K562 (cell line): Measurements from ENCODE around the gene CDCP1. TPM values are rescaled to one million over a fixed set of nuclear protein-coding genes. Genes with fewer than 3 reads are reported as not detected.

Source experiments
- DMBX1 ChIP-seq: fragments of 250-450 bp; sonication (Bioruptor Pico); IDR thresholded peaks from 2 replicates; pipeline ENCODE4 v1.8.0; 2022; ENCODE audit warnings: inconsistent platforms, mild to moderate bottlenecking, moderate library complexity, borderline replicate concordance
- FIP1L1 ChIP-seq: fragments of 200-400 bp; formaldehyde crosslinking; IDR thresholded peaks from 2 replicates; pipeline ENCODE4 v1.6.1; 2018; ENCODE audit warnings: mild to moderate bottlenecking, low read depth, low read length; ENCODE audit not compliant: poor library complexity, severe bottlenecking
- GABPB2 ChIP-seq: fragments of 250-450 bp; sonication (Bioruptor Pico); conservative IDR thresholded peaks from 2 replicates; pipeline ENCODE4 v1.5.1; 2021; ENCODE audit warnings: mild to moderate bottlenecking
- GTF2A2 ChIP-seq: IDR thresholded peaks from 2 replicates; pipeline ENCODE4 v1.6.1; 2016; ENCODE audit warnings: mild to moderate bottlenecking, missing genetic modification characterization, missing compliant biosample characterization
- MEF2A ChIP-seq: IDR thresholded peaks from 2 replicates; pipeline ENCODE4 v1.6.1; 2011; ENCODE audit warnings: low read depth, mild to moderate bottlenecking, low read length, moderate library complexity; ENCODE audit not compliant: control insufficient read depth
- NR2C2 ChIP-seq, 2 experiments: fragments of 200-800 bp in 1 of 2; sonication (Bioruptor generic) in 1 of 2; sonication (generic) in 1 of 2; formaldehyde crosslinking in 1 of 2; IDR thresholded peaks; 2 replicates each; pipeline versions ENCODE4 v1.6.1 to v1.8.0; 2016 to 2022; ENCODE audit warnings: mild to moderate bottlenecking in 1 of 2, missing compliant biosample characterization in 1 of 2, missing genetic modification characterization in 1 of 2, missing genetic modification reagents in 1 of 2
- POLR2AphosphoS5 ChIP-seq: IDR thresholded peaks from 2 replicates; pipeline ENCODE4 v1.6.1; 2011; ENCODE audit warnings: mild to moderate bottlenecking, low read depth, low read length, moderate library complexity; ENCODE audit not compliant: control insufficient read depth, insufficient read depth
- RNF2 ChIP-seq: sonication (generic); IDR thresholded peaks from 2 replicates; pipeline ENCODE4 v1.6.1; 2016
- SAFB2 ChIP-seq: fragments of 200-400 bp; formaldehyde crosslinking; IDR thresholded peaks from 2 replicates; pipeline ENCODE4 v1.6.1; 2018; ENCODE audit warnings: borderline replicate concordance, low read length, low read depth, moderate library complexity; ENCODE audit not compliant: severe bottlenecking
- TCFL5 ChIP-seq: fragments of 250-450 bp; sonication (Bioruptor Pico); conservative IDR thresholded peaks from 2 replicates; pipeline ENCODE4 v1.6.1; 2021; ENCODE audit warnings: mild to moderate bottlenecking, moderate library complexity, matching md5 sums
- ZBTB17 ChIP-seq: fragments of 450-650 bp; formaldehyde crosslinking; IDR thresholded peaks from 2 replicates; pipeline ENCODE4 v1.4.0; 2020; ENCODE audit warnings: mild to moderate bottlenecking
- ZNF174 ChIP-seq: fragments of 250-450 bp; sonication (Bioruptor Pico); IDR thresholded peaks from 2 replicates; pipeline ENCODE4 v1.4.0; 2020; ENCODE audit warnings: mild to moderate bottlenecking
- ZNF311 ChIP-seq: fragments of 250-450 bp; sonication (Bioruptor Pico); IDR thresholded peaks from 2 replicates; pipeline ENCODE4 v1.4.0; 2020; ENCODE audit warnings: mild to moderate bottlenecking, moderate library complexity
- ZNF347 ChIP-seq: fragments of 450-650 bp; formaldehyde crosslinking; IDR thresholded peaks from 2 replicates; pipeline ENCODE4 v1.4.0; 2020; ENCODE audit warnings: low read depth, mild to moderate bottlenecking, moderate library complexity
- ZNF354B ChIP-seq: fragments of 250-450 bp; sonication (Bioruptor Pico); IDR thresholded peaks from 2 replicates; pipeline ENCODE4 v1.4.0; 2020
- polyA plus RNA-seq, 8 experiments: library from polyadenylated mRNA; depleted of rRNA in 4 of 8; stranded (reverse) in 5 of 8; unstranded in 3 of 8; fragments of >200 nt; fragmentation: Nextera tagmentation in 2 of 8; fragmentation: Illumina TruSeq in 1 of 8; extraction: Ambion mirVana in 2 of 8; extraction: Trizol in 1 of 8; gene quantifications; 2 replicates each; pipeline versions ENCODE4 v1.2.1 to v1.2.3, GENCODE V29; 2011 to 2014; ENCODE audit warnings: inconsistent platforms in 1 of 8, missing spikeins in 1 of 8
- total RNA-seq, 7 experiments: library from RNA; depleted of rRNA in 6 of 7; stranded (reverse); fragments of >200 nt in 6 of 7; fragmentation: Illumina TruSeq in 2 of 7; extraction: Trizol in 2 of 7; gene quantifications; 2 replicates each; pipeline versions ENCODE4 v1.2.1 to v1.2.3, GENCODE V29; 2011 to 2021; ENCODE audit warnings: low replicate concordance in 1 of 7
- TF ChIP-seq, protein P1 (sequence below), 2 experiments: fragments of 450-650 bp in 1 of 2; IDR thresholded peaks; 2 replicates each; pipeline ENCODE4 v1.6.1; 2011 to 2017; ENCODE audit warnings: low read depth in 2 of 2, antibody characterized with exemption in 1 of 2, borderline replicate concordance in 1 of 2, low read length in 1 of 2, mild to moderate bottlenecking in 1 of 2, mixed read lengths in 1 of 2; ENCODE audit not compliant: control insufficient read depth in 1 of 2
- TF ChIP-seq, protein P2 (sequence below): sonication (generic); formaldehyde crosslinking; IDR thresholded peaks from 2 replicates; pipeline ENCODE4 v1.8.0; 2022; ENCODE audit warnings: mild to moderate bottlenecking, low read depth, missing genetic modification reagents
- TF ChIP-seq, protein P3 (sequence below): sonication (generic); formaldehyde crosslinking; IDR thresholded peaks from 2 replicates; pipeline ENCODE4 v1.8.0; 2022; ENCODE audit warnings: mild to moderate bottlenecking, missing genetic modification reagents

CDCP1 gene
- total and polyA plus RNA-seq, 9 of the 15 experiments (the other 6 are each of a cell fraction or from before 2014, with no cell fraction given) = 3.9 to 16.4 (median 5.2) TPM

DNA sequence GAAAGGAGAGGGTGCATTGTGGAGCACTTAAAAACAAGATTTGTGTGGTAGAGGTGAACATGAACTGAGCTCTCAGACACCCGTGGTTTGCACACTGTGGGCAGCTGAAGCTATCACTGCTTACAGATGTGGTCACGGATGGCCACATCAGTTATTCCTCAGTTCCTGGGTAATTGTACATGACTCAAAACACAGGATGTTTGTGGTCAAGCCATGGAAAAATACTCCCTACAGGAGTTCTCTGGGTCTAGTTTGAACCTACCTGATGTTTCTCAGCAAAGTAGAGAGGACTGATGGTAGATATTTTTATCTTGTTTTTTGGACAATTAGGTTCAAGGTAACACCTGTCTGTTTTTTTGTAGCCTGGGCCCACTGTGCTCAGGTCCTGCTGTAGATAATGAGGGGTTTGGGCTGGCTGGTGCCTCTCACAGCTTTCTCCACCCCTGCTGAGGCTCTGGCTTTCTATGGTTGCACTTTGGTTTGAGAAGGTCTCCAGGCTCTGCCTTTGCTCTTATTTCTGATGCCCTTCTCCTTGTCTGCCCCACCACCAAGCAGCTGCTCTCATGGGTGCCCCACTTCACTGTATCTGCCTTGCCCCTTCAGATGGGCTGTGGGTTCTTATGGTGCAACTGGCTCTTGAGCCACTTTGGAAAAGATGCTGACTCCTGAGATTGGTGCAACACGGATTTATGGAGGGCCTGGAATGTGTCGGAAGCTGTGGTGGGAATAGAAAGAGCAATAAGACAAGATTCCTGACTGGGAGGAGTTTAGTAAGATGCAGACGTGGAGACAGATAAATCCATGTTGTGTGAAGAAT is 40.1 kb downstream of the CDCP1 start (continued):
- TF ChIP-seq, protein P1, sequence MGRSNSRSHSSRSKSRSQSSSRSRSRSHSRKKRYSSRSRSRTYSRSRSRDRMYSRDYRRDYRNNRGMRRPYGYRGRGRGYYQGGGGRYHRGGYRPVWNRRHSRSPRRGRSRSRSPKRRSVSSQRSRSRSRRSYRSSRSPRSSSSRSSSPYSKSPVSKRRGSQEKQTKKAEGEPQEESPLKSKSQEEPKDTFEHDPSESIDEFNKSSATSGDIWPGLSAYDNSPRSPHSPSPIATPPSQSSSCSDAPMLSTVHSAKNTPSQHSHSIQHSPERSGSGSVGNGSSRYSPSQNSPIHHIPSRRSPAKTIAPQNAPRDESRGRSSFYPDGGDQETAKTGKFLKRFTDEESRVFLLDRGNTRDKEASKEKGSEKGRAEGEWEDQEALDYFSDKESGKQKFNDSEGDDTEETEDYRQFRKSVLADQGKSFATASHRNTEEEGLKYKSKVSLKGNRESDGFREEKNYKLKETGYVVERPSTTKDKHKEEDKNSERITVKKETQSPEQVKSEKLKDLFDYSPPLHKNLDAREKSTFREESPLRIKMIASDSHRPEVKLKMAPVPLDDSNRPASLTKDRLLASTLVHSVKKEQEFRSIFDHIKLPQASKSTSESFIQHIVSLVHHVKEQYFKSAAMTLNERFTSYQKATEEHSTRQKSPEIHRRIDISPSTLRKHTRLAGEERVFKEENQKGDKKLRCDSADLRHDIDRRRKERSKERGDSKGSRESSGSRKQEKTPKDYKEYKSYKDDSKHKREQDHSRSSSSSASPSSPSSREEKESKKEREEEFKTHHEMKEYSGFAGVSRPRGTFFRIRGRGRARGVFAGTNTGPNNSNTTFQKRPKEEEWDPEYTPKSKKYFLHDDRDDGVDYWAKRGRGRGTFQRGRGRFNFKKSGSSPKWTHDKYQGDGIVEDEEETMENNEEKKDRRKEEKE (IDR thresholded peaks at IDR 0.05; ENCODE audit: borderline replicate concordance in 1 of 2, control insufficient read depth in 1 of 2, low read depth in 2 of 2, low read length in 1 of 2) = no peak
- TF ChIP-seq DMBX1 (CRISPR knock-in tag) = peak; percentile 98
- peak; percentile 76 for TF ChIP-seq TCFL5 (CRISPR knock-in tag)
- peak; percentile 32; the same call in 1 of the 2 replicates for TF ChIP-seq ZNF354B (CRISPR knock-in tag)
- TF ChIP-seq ZNF347 (CRISPR knock-in tag) = peak; percentile 71; the same call in 1 of the 2 replicates
- TF ChIP-seq NR2C2 (CRISPR knock-in tag; IDR thresholded peaks at IDR 0.05) = no peak
- TF ChIP-seq NR2C2 (tag; IDR thresholded peaks at IDR 0.05) = peak; percentile 72; the same call in 1 of the 2 replicates
- TF ChIP-seq, protein P2, sequence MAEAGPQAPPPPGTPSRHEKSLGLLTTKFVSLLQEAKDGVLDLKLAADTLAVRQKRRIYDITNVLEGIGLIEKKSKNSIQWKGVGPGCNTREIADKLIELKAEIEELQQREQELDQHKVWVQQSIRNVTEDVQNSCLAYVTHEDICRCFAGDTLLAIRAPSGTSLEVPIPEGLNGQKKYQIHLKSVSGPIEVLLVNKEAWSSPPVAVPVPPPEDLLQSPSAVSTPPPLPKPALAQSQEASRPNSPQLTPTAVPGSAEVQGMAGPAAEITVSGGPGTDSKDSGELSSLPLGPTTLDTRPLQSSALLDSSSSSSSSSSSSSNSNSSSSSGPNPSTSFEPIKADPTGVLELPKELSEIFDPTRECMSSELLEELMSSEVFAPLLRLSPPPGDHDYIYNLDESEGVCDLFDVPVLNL (CRISPR knock-in tag) = no peak
- peak; percentile 91 for TF ChIP-seq ZBTB17 (CRISPR knock-in tag)
- peak; percentile 98 for TF ChIP-seq ZNF311 (CRISPR knock-in tag)
- no peak for TF ChIP-seq SAFB2
- TF ChIP-seq RNF2 = peak; percentile 90; the same call in 1 of the 2 replicates
- TF ChIP-seq MEF2A = no peak
- peak; percentile 87 for TF ChIP-seq GTF2A2 (tag)
- TF ChIP-seq GABPB2 (CRISPR knock-in tag) = no peak
- TF ChIP-seq, protein P3, sequence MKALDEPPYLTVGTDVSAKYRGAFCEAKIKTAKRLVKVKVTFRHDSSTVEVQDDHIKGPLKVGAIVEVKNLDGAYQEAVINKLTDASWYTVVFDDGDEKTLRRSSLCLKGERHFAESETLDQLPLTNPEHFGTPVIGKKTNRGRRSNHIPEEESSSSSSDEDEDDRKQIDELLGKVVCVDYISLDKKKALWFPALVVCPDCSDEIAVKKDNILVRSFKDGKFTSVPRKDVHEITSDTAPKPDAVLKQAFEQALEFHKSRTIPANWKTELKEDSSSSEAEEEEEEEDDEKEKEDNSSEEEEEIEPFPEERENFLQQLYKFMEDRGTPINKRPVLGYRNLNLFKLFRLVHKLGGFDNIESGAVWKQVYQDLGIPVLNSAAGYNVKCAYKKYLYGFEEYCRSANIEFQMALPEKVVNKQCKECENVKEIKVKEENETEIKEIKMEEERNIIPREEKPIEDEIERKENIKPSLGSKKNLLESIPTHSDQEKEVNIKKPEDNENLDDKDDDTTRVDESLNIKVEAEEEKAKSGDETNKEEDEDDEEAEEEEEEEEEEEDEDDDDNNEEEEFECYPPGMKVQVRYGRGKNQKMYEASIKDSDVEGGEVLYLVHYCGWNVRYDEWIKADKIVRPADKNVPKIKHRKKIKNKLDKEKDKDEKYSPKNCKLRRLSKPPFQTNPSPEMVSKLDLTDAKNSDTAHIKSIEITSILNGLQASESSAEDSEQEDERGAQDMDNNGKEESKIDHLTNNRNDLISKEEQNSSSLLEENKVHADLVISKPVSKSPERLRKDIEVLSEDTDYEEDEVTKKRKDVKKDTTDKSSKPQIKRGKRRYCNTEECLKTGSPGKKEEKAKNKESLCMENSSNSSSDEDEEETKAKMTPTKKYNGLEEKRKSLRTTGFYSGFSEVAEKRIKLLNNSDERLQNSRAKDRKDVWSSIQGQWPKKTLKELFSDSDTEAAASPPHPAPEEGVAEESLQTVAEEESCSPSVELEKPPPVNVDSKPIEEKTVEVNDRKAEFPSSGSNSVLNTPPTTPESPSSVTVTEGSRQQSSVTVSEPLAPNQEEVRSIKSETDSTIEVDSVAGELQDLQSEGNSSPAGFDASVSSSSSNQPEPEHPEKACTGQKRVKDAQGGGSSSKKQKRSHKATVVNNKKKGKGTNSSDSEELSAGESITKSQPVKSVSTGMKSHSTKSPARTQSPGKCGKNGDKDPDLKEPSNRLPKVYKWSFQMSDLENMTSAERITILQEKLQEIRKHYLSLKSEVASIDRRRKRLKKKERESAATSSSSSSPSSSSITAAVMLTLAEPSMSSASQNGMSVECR (CRISPR knock-in tag) = no peak
- TF ChIP-seq FIP1L1 = no peak
- no peak for TF ChIP-seq POLR2AphosphoS5
- no peak; the same call in none of the 2 replicates for TF ChIP-seq ZNF174
